Stimulated activated naive CD8-positive, alpha-beta T cell treated with anti-CD3 and anti-CD28 coated beads, Interleukin-15, Interleukin-2, amounts not matched to agents 100 ng/mL and 50 ng/mL, for 24 hours (primary cell): ENCODE results near the gene ARID4B.
"Not testable (repeated sequence)": the region's sequence is repeated elsewhere in the genome, so short reads cannot be mapped to it uniquely, and the experiment has no call there.

Experiments
- H3K27ac Mint-ChIP-seq: one replicate; pipeline ENCODE4 v1.8.0; 2021; ENCODE audit warnings: mild to moderate bottlenecking, mixed read lengths
- H3K27me3 Mint-ChIP-seq: one replicate; pipeline ENCODE4 v1.8.0; 2021; ENCODE audit warnings: mixed read lengths
- H3K36me3 Mint-ChIP-seq: one replicate; pipeline ENCODE4 v1.8.0; 2021; ENCODE audit warnings: low read depth, mixed read lengths
- H3K4me1 Mint-ChIP-seq: one replicate; pipeline ENCODE4 v1.8.0; 2021; ENCODE audit warnings: low read depth, mixed read lengths
- H3K4me3 Mint-ChIP-seq: one replicate; pipeline ENCODE4 v1.8.0; 2021; ENCODE audit warnings: mild to moderate bottlenecking, mixed read lengths
- H3K9me3 Mint-ChIP-seq: one replicate; pipeline ENCODE4 v1.8.0; 2021; ENCODE audit warnings: mixed read lengths

Gene ARID4B

GRCh38 chr1:235319255-235319654, 8.7 kb downstream of the ARID4B start:
- peaks cover 41% of the 10 kb centered on the region for H3K36me3 Mint-ChIP-seq
- H3K27me3 Mint-ChIP-seq = no peaks in the 10 kb centered on the region
- H3K4me1 Mint-ChIP-seq = peaks cover 82% of the 10 kb centered on the region
- H3K27ac Mint-ChIP-seq = peak overlapping the region; percentile 74
- H3K4me3 Mint-ChIP-seq = no peak overlapping the region
- no peaks in the 10 kb centered on the region for H3K9me3 Mint-ChIP-seq

GRCh38 chr1:235317168-235317567, 10.8 kb downstream of the ARID4B start:
- Mint-ChIP-seq H3K4me1 (peaks cover 85% of the 10 kb centered on the region), H3K27me3 (no peaks in the 10 kb centered on the region), H3K36me3 (peaks cover 43% of the 10 kb centered on the region), H3K9me3 (no peaks in the 10 kb centered on the region), H3K27ac (peak overlapping the region; percentile 83), H3K4me3 (peak overlapping the region; percentile 27)

GRCh38 chr1:235315735-235316134, 12.2 kb downstream of the ARID4B start:
- Mint-ChIP-seq H3K36me3 (peaks cover 28% of the 10 kb centered on the region), H3K9me3 (no peaks in the 10 kb centered on the region), H3K4me3 (no peak overlapping the region), H3K27me3 (no peaks in the 10 kb centered on the region), H3K4me1 (peaks cover 78% of the 10 kb centered on the region), H3K27ac (no peak overlapping the region)

- peaks cover 23% of the 10 kb centered on the region for H3K36me3 Mint-ChIP-seq
- peak overlapping the region; percentile 74 for H3K27ac Mint-ChIP-seq
- H3K9me3 Mint-ChIP-seq = no peaks in the 10 kb centered on the region
- no peaks in the 10 kb centered on the region for H3K27me3 Mint-ChIP-seq
- H3K4me1 Mint-ChIP-seq = peaks cover 76% of the 10 kb centered on the region
- H3K4me3 Mint-ChIP-seq = no peak overlapping the region
Measured at GRCh38 chr1:235315173-235315572, 12.8 kb downstream of the ARID4B start.

GRCh38 chr1:235313931-235314678, 13.9 kb downstream of the ARID4B start:
- Mint-ChIP-seq H3K4me3 (peak overlapping the region; percentile 4), H3K27ac (peak overlapping the region; percentile 75)

GRCh38 chr1:235313262-235313661, 14.7 kb downstream of the ARID4B start:
- H3K9me3 Mint-ChIP-seq = no peaks in the 10 kb centered on the region
- peaks cover 62% of the 10 kb centered on the region for H3K4me1 Mint-ChIP-seq
- H3K27me3 Mint-ChIP-seq = no peaks in the 10 kb centered on the region
- H3K4me3 Mint-ChIP-seq = peak overlapping the region; percentile 26
- H3K27ac Mint-ChIP-seq = peak overlapping the region; percentile 75
- peaks cover 7% of the 10 kb centered on the region for H3K36me3 Mint-ChIP-seq

More at GRCh38 chr1:235313931-235314678, 13.9 kb downstream of the ARID4B start:
- Mint-ChIP-seq H3K9me3 (no peaks in the 10 kb centered on the region), H3K4me1 (peaks cover 71% of the 10 kb centered on the region), H3K36me3 (peaks cover 16% of the 10 kb centered on the region), H3K27me3 (no peaks in the 10 kb centered on the region)

- H3K27ac Mint-ChIP-seq, H3K27me3 Mint-ChIP-seq, H3K36me3 Mint-ChIP-seq, H3K9me3 Mint-ChIP-seq, H3K4me3 Mint-ChIP-seq: not testable (repeated sequence)
- peaks cover 62% of the 10 kb centered on the region for H3K4me1 Mint-ChIP-seq
Measured at GRCh38 chr1:235309206-235309605, 18.8 kb downstream of the ARID4B start.

GRCh38 chr1:235307158-235308124, 20.5 kb downstream of the ARID4B start:
- no peaks in the 10 kb centered on the region for H3K9me3 Mint-ChIP-seq
- H3K4me3 Mint-ChIP-seq = no peak overlapping the region
- peak overlapping the region; percentile 4 for H3K27ac Mint-ChIP-seq
- peaks cover 3% of the 10 kb centered on the region for H3K36me3 Mint-ChIP-seq
- no peaks in the 10 kb centered on the region for H3K27me3 Mint-ChIP-seq
- peaks cover 62% of the 10 kb centered on the region for H3K4me1 Mint-ChIP-seq

- H3K4me3 Mint-ChIP-seq = peak overlapping the region; percentile 45
- H3K4me1 Mint-ChIP-seq = peaks cover 67% of the 10 kb centered on the region
- H3K9me3 Mint-ChIP-seq = no peaks in the 10 kb centered on the region
- H3K36me3 Mint-ChIP-seq = peaks cover 3% of the 10 kb centered on the region
- H3K27me3 Mint-ChIP-seq = no peaks in the 10 kb centered on the region
- H3K27ac Mint-ChIP-seq = peak overlapping the region; percentile 84
Measured at GRCh38 chr1:235304549-235305451, 23.2 kb downstream of the ARID4B start.

GRCh38 chr1:235302143-235302542, 25.8 kb downstream of the ARID4B start:
- no peaks in the 10 kb centered on the region for H3K27me3 Mint-ChIP-seq
- H3K36me3 Mint-ChIP-seq = peaks cover 9% of the 10 kb centered on the region
- peaks cover 86% of the 10 kb centered on the region for H3K4me1 Mint-ChIP-seq
- H3K27ac Mint-ChIP-seq = no peak overlapping the region
- no peaks in the 10 kb centered on the region for H3K9me3 Mint-ChIP-seq
- H3K4me3 Mint-ChIP-seq = no peak overlapping the region

- Mint-ChIP-seq H3K27me3 (no peaks in the 10 kb centered on the region), H3K36me3 (peaks cover 9% of the 10 kb centered on the region), H3K4me1 (peaks cover 75% of the 10 kb centered on the region), H3K27ac (peak overlapping the region; percentile 12), H3K4me3 (no peak overlapping the region), H3K9me3 (peaks cover 4% of the 10 kb centered on the region)
Measured at GRCh38 chr1:235299169-235299858, 28.7 kb downstream of the ARID4B start.

GRCh38 chr1:235298758-235299157, 29.2 kb downstream of the ARID4B start:
- Mint-ChIP-seq H3K4me1 (peaks cover 75% of the 10 kb centered on the region), H3K36me3 (peaks cover 9% of the 10 kb centered on the region), H3K9me3 (peaks cover 4% of the 10 kb centered on the region), H3K27ac (no peak overlapping the region), H3K4me3 (peak overlapping the region; percentile 28), H3K27me3 (no peaks in the 10 kb centered on the region)

- H3K36me3 Mint-ChIP-seq = peaks cover 8% of the 10 kb centered on the region
- H3K27me3 Mint-ChIP-seq = no peaks in the 10 kb centered on the region
- H3K4me3 Mint-ChIP-seq = peak overlapping the region; percentile 73
- H3K27ac Mint-ChIP-seq = peak overlapping the region; percentile 75
- H3K9me3 Mint-ChIP-seq = peaks cover 4% of the 10 kb centered on the region
- H3K4me1 Mint-ChIP-seq = peaks cover 74% of the 10 kb centered on the region
Measured at GRCh38 chr1:235297579-235297978, 30.4 kb downstream of the ARID4B start.

- Mint-ChIP-seq H3K4me1 (peaks cover 75% of the 10 kb centered on the region), H3K27me3 (no peaks in the 10 kb centered on the region)
Measured at GRCh38 chr1:235296729-235297128, 31.2 kb downstream of the ARID4B start.

More at GRCh38 chr1:235296729-235297128, 31.2 kb downstream of the ARID4B start:
- H3K4me3 Mint-ChIP-seq = peak overlapping the region; percentile 39
- H3K36me3 Mint-ChIP-seq = peaks cover 6% of the 10 kb centered on the region
- peak overlapping the region; percentile 75 for H3K27ac Mint-ChIP-seq
- peaks cover 4% of the 10 kb centered on the region for H3K9me3 Mint-ChIP-seq
